SIG-M5 treated with dmso at 0.1 percent for 504 hours (cell line): ENCODE data around the gene TMEM119.
"Not testable (repeated sequence)": the region's sequence is repeated elsewhere in the genome, so short reads cannot be mapped to it uniquely, and the experiment has no call there.

Experiments used
- DNase-seq: peaks from one replicate; lab custom pipeline; 2025; ENCODE audit not compliant: unreplicated experiment; lab: John Stamatoyannopoulos, UW

TMEM119 gene

DNA sequence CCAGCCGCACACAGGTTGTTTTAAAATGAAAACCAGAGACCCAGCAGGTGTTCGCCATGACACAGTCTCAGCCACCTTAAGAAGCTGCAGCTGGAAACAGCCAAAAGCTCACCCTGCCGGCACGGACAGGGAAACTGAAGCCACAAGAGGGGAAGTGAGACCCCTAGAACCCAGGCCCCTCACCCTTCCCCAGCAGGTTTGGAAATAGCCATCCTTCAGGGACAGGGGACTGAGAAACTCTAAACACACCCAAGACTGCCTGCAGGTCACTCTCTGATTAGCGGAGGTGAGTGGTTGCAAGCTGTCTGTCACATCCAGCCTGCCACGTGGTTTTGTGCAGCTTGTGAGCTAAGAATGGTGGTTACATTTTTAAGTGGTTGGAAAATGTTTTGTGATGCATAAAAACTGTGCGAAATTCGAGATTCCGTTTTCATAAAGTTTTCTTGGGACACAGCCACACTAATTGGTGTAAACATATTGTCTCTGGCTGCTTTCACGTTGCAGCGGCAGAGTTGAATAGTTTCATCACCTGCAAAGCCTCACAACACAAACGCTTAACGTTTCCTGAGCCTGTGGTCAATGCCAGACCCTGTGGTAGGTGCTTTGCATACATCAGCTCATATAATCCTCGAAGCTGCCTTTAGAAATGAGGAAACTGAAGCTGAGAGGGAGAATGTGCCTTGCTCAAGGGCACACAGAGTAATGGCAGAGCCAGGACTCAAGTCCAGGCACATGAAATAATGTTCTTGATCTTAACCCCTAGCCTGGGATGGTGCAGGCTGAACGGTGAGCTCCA, 37.5 kb upstream of the TMEM119 start:
- peak; percentile 95 for DNase-seq

DNA sequence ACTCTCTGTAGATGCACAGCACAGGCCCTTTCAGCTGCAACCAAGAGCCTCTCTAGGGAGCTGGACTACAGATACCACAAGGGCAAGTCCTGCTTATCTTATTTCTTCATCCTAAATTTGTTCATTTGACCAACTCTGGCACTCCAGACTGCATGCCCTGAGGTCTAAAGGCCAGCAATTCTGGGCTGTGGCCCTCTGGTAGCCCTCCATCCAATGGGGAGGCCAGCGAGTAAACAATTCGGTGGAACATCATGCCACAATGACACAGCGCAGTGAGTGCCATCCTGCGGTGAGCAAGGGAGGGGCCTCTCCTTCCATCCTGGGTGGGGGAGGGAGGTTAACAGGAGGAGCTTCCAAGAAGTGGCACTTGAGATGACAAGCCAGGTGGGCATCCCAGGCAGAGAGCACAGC, 36.5 kb upstream of the TMEM119 start:
- DNase-seq: peak; percentile 84

GRCh38 chr12:108633534-108634248, 35.8 kb upstream of the TMEM119 start, which contains the start of gene SELPLG:
Gene SELPLG (minus strand): TSS chr12:108633894. CDS start chr12:108624307, 9,587 bp downstream.
- DNase-seq: peak; percentile 99

DNA sequence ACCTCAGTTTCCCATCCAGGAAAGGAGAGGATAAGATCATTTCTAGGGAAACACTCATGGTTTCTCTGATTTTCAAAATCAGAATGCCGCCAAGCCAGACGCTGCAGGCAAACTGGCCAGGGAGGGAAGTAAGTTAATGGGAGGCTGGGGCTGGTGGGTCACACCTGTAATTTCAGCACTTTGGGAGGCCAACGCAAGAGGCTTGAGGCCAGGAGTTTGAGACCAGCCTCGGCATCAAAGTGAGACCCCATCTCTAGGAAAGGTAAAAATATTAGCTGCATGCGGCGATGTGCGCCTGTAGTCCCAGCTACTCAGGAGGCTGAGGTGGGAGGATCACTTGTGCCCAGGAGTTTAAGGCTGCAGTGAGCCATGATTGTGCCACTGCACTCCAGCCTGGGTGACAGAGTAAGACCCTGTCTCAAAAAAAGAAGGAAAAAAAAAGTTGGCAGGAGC, 35.2 kb upstream of the TMEM119 start:
- no peak for DNase-seq

- not testable (repeated sequence) for DNase-seq
Measured at GRCh38 chr12:108631261-108631660, 33.4 kb upstream of the TMEM119 start.

DNA sequence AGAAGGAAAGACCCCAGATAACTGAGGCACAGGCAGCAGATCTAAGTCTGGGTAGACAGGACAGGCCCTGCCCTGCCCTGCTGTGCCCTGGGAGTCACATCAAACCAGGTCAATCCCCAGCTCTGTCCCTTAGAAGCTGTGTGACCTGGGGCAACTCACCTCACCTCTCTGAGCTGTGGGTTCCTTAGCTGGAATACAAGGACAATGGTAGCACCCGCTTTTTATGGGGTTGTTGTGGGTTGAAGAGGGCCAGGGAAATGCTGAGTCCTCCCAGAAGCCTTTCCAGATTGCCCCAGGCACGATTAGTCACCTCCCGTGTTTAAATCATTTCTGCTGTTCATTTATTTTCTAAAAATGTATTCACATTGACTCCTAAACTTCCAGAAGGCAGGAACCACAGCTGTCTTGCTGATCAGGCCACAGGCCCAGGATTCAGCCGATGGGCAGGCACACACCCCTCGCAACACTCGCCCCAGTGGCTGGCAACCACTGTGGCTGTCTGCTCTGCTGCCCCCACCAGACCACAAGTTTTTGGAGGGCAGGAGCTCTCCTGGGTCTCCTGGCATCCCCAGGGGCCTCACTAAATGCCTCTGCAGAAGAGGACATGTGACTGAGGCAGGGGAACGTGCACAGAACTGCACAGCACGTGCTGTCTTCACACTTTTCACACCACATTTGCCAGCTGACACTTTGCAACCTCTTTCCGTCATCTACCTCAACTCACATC, 32.8 kb upstream of the TMEM119 start:
- peak; percentile 14 for DNase-seq

GRCh38 chr12:108629824-108630476, 32.1 kb upstream of the TMEM119 start:
- no peak for DNase-seq

DNA sequence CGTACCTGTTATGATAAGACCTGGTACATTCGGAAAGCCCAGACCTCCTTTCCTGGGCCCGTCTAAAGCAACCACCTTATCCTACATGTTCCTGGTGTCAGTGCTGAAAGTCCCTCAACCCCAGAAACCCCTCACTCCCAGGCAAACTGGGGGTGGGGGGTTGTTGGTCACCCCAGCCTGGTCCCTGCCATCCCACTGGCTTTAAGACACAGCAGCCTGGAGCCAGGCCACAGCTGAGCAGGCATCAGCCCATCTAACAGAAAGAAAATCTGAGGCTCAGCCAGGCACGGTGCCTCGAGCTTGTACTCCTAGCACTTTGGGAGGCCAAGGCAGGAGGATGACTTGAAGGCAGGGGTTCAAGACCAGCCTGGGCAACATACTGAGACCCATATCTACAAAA, 31.3 kb upstream of the TMEM119 start:
- no peak for DNase-seq

DNA sequence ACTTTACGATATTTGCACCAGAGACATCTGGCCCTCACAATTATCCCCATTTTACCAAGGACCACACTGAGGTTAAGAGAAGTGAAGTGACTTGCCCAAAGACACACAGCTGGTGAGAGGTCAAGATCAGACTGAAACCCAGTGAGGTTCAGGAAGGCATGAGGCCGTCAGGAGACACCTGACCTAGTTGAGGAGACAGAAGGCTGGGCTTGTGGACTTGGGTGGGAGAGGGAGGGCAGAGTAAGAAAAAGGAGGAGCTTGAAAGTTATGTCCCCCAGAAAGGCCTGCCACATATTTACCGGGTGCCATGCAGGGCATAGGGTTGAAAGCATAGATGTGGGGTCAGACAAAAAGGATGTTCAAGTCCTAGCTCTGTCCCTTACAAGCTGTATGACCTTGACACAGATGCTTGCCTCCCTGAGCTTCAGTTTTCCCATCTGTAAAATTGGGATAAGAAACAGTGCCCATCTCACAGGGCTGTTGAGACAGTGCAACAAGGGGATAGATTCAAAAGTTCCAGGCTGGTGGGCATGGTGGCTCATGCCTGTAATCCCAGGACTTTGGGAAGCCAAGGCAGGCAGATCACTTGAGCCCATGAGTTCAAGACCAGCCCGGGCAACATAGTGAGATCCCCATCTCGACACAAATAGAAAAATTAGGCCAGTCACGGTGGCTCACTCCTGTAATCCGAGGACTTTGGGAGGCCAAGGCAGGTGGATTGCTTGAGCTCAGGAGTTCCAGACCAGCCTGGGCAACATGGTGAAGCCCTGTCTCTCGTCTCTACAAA, 29.4 kb upstream of the TMEM119 start:
- DNase-seq: no peak

DNA sequence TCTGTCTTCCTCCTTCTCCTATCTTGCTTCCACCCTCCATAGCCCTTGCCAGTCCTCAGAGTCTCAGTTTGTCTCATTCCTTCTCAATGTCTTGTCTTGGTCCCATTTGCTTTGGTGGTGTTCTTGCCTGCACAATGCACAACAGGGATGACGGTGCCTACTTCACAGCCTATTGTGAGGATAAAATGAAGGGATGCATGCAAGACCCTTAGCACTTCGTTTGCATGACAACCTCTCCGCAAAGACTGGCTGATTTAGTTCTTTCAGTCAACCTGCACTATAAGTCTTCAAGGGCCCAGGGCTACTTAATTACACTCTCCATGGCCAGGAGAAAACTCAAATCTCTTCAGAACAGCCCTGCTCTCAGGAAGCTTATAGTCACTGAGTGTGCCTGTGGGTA, 27.3 kb upstream of the TMEM119 start:
- DNase-seq: no peak

- no peak for DNase-seq
Measured at GRCh38 chr12:108623577-108623976, 25.7 kb upstream of the TMEM119 start.

- no peak for DNase-seq
Measured at GRCh38 chr12:108622921-108623514, 25.1 kb upstream of the TMEM119 start.

- peak; percentile 16 for DNase-seq
Measured at GRCh38 chr12:108622421-108622820, 24.5 kb upstream of the TMEM119 start.

GRCh38 chr12:108621161-108621560, 23.3 kb upstream of the TMEM119 start:
- no peak for DNase-seq

DNA sequence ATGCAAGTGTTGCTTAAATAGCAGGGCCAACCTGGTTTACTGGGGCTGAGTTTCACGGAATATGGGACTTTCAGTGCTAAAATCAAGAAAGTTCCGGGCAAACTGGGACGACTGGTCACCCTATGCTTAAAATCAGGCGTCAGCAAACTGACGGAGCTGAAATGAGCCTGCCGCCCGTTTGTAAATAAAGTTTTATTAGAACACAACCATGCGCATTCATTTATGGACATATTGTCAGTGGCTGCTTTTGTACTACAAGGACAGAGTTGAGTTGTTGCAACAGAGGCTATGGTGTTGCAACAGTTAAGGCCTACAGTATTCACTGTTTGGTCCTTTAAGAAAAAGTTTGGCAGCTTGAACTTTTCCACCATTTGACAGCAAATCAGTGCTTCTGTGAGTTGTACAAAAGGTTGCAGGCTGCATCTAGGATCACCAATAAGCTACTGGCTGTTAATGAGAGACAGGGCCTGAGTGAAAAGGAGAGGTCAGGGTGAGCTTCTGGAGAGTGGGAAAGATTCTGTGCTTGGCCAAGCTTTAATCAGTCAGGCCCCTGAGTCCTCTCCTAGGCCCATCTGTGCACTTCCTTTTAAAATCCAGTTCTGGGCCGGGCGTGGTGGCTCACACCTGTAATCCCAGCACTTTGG, 22.5 kb upstream of the TMEM119 start:
- DNase-seq: peak; percentile 67

- no peak for DNase-seq
Measured at GRCh38 chr12:108619369-108620160, 21.7 kb upstream of the TMEM119 start.

GRCh38 chr12:108618953-108619274, 21.0 kb upstream of the TMEM119 start:
- DNase-seq: not testable (repeated sequence)

- DNase-seq: peak; percentile 72
Measured at GRCh38 chr12:108618079-108618952, 20.4 kb upstream of the TMEM119 start.
